ENCODE measurements around the gene FOXC1.

- no peak for TF ChIP-seq CTCF (IDR thresholded peaks at IDR 0.05; ENCODE audit: insufficient read depth, low read length)
- TF ChIP-seq POLR2AphosphoS5 (IDR thresholded peaks at IDR 0.05; ENCODE audit: low read depth): no peak
- no peak for TF ChIP-seq GABPA (IDR thresholded peaks at IDR 0.05; ENCODE audit: low read depth)
- no peak for TF ChIP-seq REST (IDR thresholded peaks at IDR 0.05; ENCODE audit: insufficient replicate concordance, low read depth)
- TF ChIP-seq SPI1 (IDR thresholded peaks at IDR 0.05; ENCODE audit: borderline replicate concordance, low read depth): no peak
Measured at GRCh38 chr6:1586861-1587450, 22.8 kb upstream of the FOXC1 start.
